ENCODE results near the gene RARRES1. TPM values are rescaled to one million over a fixed set of nuclear protein-coding genes. Genes with fewer than 3 reads are reported as not detected.

RARRES1 gene
- total and polyA plus RNA-seq, 2 experiments from 2014 or later = 0.10 to 0.82 TPM

DNA sequence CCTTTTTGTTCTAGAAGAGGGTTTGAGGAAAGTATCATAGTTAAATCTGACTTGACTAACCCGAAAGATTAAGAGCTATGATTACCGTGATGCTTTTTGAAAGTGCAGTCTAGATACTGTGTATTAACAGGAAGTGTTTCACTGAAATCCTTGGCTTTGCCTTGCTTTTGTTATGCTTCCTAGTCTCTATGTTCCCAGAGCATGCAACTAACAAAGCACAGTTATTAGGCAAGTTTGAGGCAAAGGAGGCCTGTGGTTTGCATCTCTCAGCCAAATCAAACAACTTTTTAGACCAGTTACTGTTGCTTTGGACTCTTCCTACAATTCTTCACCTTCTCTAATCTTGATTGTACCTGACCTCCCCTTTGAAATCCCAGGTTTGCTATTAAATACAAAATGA is 63.8 kb downstream of the RARRES1 start:
- TF ChIP-seq EZH2phosphoT487 (IDR thresholded peaks at IDR 0.05; ENCODE audit: unreplicated experiment) (no peak), STAT1 (IDR thresholded peaks at IDR 0.05; ENCODE audit: unreplicated experiment) (no peak)
- TF ChIP-seq, protein P1, sequence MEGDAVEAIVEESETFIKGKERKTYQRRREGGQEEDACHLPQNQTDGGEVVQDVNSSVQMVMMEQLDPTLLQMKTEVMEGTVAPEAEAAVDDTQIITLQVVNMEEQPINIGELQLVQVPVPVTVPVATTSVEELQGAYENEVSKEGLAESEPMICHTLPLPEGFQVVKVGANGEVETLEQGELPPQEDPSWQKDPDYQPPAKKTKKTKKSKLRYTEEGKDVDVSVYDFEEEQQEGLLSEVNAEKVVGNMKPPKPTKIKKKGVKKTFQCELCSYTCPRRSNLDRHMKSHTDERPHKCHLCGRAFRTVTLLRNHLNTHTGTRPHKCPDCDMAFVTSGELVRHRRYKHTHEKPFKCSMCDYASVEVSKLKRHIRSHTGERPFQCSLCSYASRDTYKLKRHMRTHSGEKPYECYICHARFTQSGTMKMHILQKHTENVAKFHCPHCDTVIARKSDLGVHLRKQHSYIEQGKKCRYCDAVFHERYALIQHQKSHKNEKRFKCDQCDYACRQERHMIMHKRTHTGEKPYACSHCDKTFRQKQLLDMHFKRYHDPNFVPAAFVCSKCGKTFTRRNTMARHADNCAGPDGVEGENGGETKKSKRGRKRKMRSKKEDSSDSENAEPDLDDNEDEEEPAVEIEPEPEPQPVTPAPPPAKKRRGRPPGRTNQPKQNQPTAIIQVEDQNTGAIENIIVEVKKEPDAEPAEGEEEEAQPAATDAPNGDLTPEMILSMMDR (conservative IDR thresholded peaks at IDR 0.05; ENCODE audit: low read depth in 2 of 2) = no peak
- TF ChIP-seq, protein P2, sequence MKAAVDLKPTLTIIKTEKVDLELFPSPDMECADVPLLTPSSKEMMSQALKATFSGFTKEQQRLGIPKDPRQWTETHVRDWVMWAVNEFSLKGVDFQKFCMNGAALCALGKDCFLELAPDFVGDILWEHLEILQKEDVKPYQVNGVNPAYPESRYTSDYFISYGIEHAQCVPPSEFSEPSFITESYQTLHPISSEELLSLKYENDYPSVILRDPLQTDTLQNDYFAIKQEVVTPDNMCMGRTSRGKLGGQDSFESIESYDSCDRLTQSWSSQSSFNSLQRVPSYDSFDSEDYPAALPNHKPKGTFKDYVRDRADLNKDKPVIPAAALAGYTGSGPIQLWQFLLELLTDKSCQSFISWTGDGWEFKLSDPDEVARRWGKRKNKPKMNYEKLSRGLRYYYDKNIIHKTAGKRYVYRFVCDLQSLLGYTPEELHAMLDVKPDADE (IDR thresholded peaks at IDR 0.05) = no peak
- TF ChIP-seq, protein P3, sequence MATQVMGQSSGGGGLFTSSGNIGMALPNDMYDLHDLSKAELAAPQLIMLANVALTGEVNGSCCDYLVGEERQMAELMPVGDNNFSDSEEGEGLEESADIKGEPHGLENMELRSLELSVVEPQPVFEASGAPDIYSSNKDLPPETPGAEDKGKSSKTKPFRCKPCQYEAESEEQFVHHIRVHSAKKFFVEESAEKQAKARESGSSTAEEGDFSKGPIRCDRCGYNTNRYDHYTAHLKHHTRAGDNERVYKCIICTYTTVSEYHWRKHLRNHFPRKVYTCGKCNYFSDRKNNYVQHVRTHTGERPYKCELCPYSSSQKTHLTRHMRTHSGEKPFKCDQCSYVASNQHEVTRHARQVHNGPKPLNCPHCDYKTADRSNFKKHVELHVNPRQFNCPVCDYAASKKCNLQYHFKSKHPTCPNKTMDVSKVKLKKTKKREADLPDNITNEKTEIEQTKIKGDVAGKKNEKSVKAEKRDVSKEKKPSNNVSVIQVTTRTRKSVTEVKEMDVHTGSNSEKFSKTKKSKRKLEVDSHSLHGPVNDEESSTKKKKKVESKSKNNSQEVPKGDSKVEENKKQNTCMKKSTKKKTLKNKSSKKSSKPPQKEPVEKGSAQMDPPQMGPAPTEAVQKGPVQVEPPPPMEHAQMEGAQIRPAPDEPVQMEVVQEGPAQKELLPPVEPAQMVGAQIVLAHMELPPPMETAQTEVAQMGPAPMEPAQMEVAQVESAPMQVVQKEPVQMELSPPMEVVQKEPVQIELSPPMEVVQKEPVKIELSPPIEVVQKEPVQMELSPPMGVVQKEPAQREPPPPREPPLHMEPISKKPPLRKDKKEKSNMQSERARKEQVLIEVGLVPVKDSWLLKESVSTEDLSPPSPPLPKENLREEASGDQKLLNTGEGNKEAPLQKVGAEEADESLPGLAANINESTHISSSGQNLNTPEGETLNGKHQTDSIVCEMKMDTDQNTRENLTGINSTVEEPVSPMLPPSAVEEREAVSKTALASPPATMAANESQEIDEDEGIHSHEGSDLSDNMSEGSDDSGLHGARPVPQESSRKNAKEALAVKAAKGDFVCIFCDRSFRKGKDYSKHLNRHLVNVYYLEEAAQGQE (IDR thresholded peaks at IDR 0.05; ENCODE audit: unreplicated experiment) = no peak
- no peaks in the 10 kb centered on the region for H3K79me2 ChIP-seq (replicated peaks; ENCODE audit: insufficient read depth)
- H3K9me2 ChIP-seq (ENCODE audit: insufficient read depth) = no peaks in the 10 kb centered on the region
- Mint-ChIP-seq H3K4me3 (no peak overlapping the region), H3K36me3 (ENCODE audit: low read depth) (peaks cover 18% of the 10 kb centered on the region; the same call in 2 of the 3 replicates), H3K9me3 (no peaks in the 10 kb centered on the region), H3K4me1 (peaks cover 12% of the 10 kb centered on the region; the same call in 2 of the 3 replicates), H3K27me3 (ENCODE audit: insufficient read depth, low read depth, poor library complexity) (peaks cover 4% of the 10 kb centered on the region), H3K27ac (no peak overlapping the region)
- DNase-seq (ENCODE audit: low spot score) (no peak), ATAC-seq (no peak)
- H3K27ac ChIP-seq (ENCODE audit: low read depth) = no peak overlapping the region
- H3K36me3 ChIP-seq (ENCODE audit: insufficient read depth) = peaks cover 10% of the 10 kb centered on the region; the same call in 1 of the 2 replicates
- H3K27me3 ChIP-seq (ENCODE audit: insufficient read depth) = no peaks in the 10 kb centered on the region
- no peaks in the 10 kb centered on the region for H3F3A ChIP-seq (replicated peaks; ENCODE audit: low read depth)
- no peaks in the 10 kb centered on the region; the same call in 1 of the 2 replicates for H4K20me1 ChIP-seq (replicated peaks; ENCODE audit: insufficient read depth)
- H2AFZ ChIP-seq = no peak overlapping the region
- H3K4me3 ChIP-seq = no peak overlapping the region
- H3K4me2 ChIP-seq = no peak overlapping the region
- peaks cover 11% of the 10 kb centered on the region for H3K4me1 ChIP-seq (ENCODE audit: insufficient read depth)

DNA sequence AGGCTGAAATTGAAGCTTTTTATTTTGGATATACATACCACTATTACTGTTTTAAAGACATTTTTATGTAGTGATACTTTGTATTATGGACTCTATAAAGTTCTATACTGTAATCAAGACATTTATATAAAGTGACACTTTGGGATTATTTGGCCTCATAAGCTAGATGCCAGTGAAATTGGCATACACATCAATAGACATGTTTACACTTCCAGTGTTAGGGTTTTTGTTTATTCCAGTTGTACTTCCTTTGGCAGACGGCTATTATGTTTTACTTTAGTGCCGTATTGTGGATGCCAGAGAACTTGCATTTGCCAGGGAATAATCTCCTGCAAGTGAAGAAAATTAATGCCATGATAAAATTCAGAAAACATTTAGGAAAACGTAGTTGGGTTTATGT is 65.8 kb downstream of the RARRES1 start:
- no peak overlapping the region for H3K27ac ChIP-seq (ENCODE audit: low read depth)
- H4K20me1 ChIP-seq (replicated peaks; ENCODE audit: insufficient read depth) = no peaks in the 10 kb centered on the region; the same call in 1 of the 2 replicates
- Mint-ChIP-seq H3K36me3 (ENCODE audit: low read depth) (peaks cover 18% of the 10 kb centered on the region; the same call in 2 of the 3 replicates), H3K27me3 (ENCODE audit: insufficient read depth, low read depth, poor library complexity) (no peaks in the 10 kb centered on the region), H3K9me3 (no peaks in the 10 kb centered on the region), H3K4me3 (no peak overlapping the region), H3K4me1 (peaks cover 5% of the 10 kb centered on the region; the same call in 2 of the 3 replicates), H3K27ac (no peak overlapping the region)
- H3K4me1 ChIP-seq (ENCODE audit: insufficient read depth) = peaks cover 4% of the 10 kb centered on the region
- H3K27me3 ChIP-seq (ENCODE audit: insufficient read depth) = no peaks in the 10 kb centered on the region
- H3K79me2 ChIP-seq (replicated peaks; ENCODE audit: insufficient read depth) = no peaks in the 10 kb centered on the region
- H3K9me2 ChIP-seq (ENCODE audit: insufficient read depth) = no peaks in the 10 kb centered on the region
- no peak overlapping the region for H2AFZ ChIP-seq
- H3K4me3 ChIP-seq = no peak overlapping the region
- peaks cover 19% of the 10 kb centered on the region for H3K36me3 ChIP-seq (ENCODE audit: insufficient read depth)
- ATAC-seq (no peak), DNase-seq (ENCODE audit: low spot score) (no peak)
- no peak overlapping the region for H3K4me2 ChIP-seq
- no peaks in the 10 kb centered on the region for H3F3A ChIP-seq (replicated peaks; ENCODE audit: low read depth)
- TF ChIP-seq POLR2AphosphoS5 (IDR thresholded peaks at IDR 0.05; ENCODE audit: low read depth) = no peak
- no peak for TF ChIP-seq EZH2phosphoT487 (IDR thresholded peaks at IDR 0.05; ENCODE audit: unreplicated experiment)
- TF ChIP-seq, protein P4, sequence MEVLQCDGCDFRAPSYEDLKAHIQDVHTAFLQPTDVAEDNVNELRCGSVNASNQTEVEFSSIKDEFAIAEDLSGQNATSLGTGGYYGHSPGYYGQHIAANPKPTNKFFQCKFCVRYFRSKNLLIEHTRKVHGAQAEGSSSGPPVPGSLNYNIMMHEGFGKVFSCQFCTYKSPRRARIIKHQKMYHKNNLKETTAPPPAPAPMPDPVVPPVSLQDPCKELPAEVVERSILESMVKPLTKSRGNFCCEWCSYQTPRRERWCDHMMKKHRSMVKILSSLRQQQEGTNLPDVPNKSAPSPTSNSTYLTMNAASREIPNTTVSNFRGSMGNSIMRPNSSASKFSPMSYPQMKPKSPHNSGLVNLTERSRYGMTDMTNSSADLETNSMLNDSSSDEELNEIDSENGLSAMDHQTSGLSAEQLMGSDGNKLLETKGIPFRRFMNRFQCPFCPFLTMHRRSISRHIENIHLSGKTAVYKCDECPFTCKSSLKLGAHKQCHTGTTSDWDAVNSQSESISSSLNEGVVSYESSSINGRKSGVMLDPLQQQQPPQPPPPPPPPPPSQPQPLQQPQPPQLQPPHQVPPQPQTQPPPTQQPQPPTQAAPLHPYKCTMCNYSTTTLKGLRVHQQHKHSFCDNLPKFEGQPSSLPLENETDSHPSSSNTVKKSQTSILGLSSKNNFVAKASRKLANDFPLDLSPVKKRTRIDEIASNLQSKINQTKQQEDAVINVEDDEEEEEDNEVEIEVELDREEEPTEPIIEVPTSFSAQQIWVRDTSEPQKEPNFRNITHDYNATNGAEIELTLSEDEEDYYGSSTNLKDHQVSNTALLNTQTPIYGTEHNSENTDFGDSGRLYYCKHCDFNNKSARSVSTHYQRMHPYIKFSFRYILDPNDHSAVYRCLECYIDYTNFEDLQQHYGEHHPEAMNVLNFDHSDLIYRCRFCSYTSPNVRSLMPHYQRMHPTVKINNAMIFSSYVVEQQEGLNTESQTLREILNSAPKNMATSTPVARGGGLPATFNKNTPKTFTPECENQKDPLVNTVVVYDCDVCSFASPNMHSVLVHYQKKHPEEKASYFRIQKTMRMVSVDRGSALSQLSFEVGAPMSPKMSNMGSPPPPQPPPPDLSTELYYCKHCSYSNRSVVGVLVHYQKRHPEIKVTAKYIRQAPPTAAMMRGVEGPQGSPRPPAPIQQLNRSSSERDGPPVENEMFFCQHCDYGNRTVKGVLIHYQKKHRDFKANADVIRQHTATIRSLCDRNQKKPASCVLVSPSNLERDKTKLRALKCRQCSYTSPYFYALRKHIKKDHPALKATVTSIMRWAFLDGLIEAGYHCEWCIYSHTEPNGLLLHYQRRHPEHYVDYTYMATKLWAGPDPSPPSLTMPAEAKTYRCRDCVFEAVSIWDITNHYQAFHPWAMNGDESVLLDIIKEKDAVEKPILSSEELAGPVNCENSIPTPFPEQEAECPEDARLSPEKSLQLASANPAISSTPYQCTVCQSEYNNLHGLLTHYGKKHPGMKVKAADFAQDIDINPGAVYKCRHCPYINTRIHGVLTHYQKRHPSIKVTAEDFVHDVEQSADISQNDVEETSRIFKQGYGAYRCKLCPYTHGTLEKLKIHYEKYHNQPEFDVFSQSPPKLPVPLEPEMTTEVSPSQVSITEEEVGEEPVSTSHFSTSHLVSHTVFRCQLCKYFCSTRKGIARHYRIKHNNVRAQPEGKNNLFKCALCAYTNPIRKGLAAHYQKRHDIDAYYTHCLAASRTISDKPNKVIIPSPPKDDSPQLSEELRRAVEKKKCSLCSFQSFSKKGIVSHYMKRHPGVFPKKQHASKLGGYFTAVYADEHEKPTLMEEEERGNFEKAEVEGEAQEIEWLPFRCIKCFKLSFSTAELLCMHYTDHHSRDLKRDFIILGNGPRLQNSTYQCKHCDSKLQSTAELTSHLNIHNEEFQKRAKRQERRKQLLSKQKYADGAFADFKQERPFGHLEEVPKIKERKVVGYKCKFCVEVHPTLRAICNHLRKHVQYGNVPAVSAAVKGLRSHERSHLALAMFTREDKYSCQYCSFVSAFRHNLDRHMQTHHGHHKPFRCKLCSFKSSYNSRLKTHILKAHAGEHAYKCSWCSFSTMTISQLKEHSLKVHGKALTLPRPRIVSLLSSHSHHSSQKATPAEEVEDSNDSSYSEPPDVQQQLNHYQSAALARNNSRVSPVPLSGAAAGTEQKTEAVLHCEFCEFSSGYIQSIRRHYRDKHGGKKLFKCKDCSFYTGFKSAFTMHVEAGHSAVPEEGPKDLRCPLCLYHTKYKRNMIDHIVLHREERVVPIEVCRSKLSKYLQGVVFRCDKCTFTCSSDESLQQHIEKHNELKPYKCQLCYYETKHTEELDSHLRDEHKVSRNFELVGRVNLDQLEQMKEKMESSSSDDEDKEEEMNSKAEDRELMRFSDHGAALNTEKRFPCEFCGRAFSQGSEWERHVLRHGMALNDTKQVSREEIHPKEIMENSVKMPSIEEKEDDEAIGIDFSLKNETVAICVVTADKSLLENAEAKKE (CRISPR knock-in tag; IDR thresholded peaks at IDR 0.05) = no peak
- no peak for TF ChIP-seq CREB1 (CRISPR knock-in tag; IDR thresholded peaks at IDR 0.05; ENCODE audit: low read depth)

All from GM23338 (cell line).